Small intestine (tissue), 7 donors: ENCODE measurements around the gene ATP5F1E. TPM values are rescaled to one million over a fixed set of nuclear protein-coding genes. Genes with fewer than 3 reads are reported as not detected.
"Not testable (repeated sequence)": the region's sequence is repeated elsewhere in the genome, so short reads cannot be mapped to it uniquely, and the experiment has no call there.

ENCODE experiments used
- DNase-seq, 2 donors: peaks; one replicate each; pipeline versions ENCODE4 v3.0.0 to v3.0.0-alpha.2; 2013
- FAIRE-seq: peaks from 2 replicates; lab custom pipeline; 2012; peaks lifted over from hg19 to GRCh38; lab: Jason Lieb, UNC
- H3K27ac ChIP-seq, 3 donors: one replicate each; pipeline ENCODE4 v1.5.1; 2013; ENCODE audit warnings: low read length in 2 of 3, mild to moderate bottlenecking in 2 of 3, control low read depth in 1 of 3, inconsistent platforms in 1 of 3, low read depth in 1 of 3, moderate library complexity in 1 of 3
- H3K27me3 ChIP-seq, 3 donors: one replicate each; pipeline ENCODE4 v1.6.1; 2013; ENCODE audit warnings: low read length in 3 of 3, inconsistent platforms in 1 of 3; ENCODE audit not compliant: control insufficient read depth in 3 of 3, insufficient read depth in 3 of 3
- H3K36me3 ChIP-seq, 3 donors: one replicate each; pipeline ENCODE4 v1.6.1; 2013; ENCODE audit warnings: low read length in 3 of 3, inconsistent platforms in 1 of 3, low read depth in 1 of 3, mild to moderate bottlenecking in 1 of 3, moderate library complexity in 1 of 3; ENCODE audit not compliant: control insufficient read depth in 3 of 3, insufficient read depth in 2 of 3
- H3K4me1 ChIP-seq, 3 donors: one replicate each; pipeline ENCODE4 v1.6.1; 2013; ENCODE audit warnings: low read length in 2 of 3, inconsistent platforms in 1 of 3, low read depth in 1 of 3, mild to moderate bottlenecking in 1 of 3, moderate library complexity in 1 of 3; ENCODE audit not compliant: control insufficient read depth in 3 of 3, insufficient read depth in 2 of 3
- H3K4me3 ChIP-seq, 3 donors: one replicate each; pipeline ENCODE4 v1.5.1; 2013; ENCODE audit warnings: low read length in 3 of 3, control low read depth in 1 of 3, inconsistent platforms in 1 of 3, low read depth in 1 of 3, mild to moderate bottlenecking in 1 of 3, moderate library complexity in 1 of 3
- H3K9me3 ChIP-seq, 2 donors: one replicate each; pipeline ENCODE4 v1.6.1; 2013; ENCODE audit warnings: low read depth in 1 of 2, low read length in 1 of 2; ENCODE audit not compliant: control insufficient read depth in 2 of 2, insufficient read depth in 1 of 2
- WGBS, 3 donors: extraction: QIAGEN DNeasy Blood & Tissue Kit; methylation state at CpG; one replicate each; pipeline ENCODE4 v1.1.7; 2013; 5-methylcytosine and 5-hydroxymethylcytosine counted together
- polyA plus RNA-seq, 4 donors: library from polyadenylated mRNA; stranded (reverse) in 3 of 4; unstranded in 1 of 4; fragments of 200-250 nt in 3 of 4; fragments of 120-200 nt in 1 of 4; gene quantifications; one replicate each; pipeline versions ENCODE4 v1.2.1 to v1.2.3, GENCODE V29; 2013
- donor health status: healthy with polysubstance abuse.
- donor health status: control.
- donor health status: control.
- donor health status: Bipolar disorder and iron deficiency.
- donor health status: healthy.

Gene ATP5F1E
- polyA plus RNA-seq, 4 donors, result 49.6 to 87.5 (median 69.8) TPM

- FAIRE-seq (no peak), DNase-seq (peak in 1 of 2 donors; percentile 79)
- H3K27me3 ChIP-seq, result no peaks in the 10 kb centered on the region
- no peaks in the 10 kb centered on the region for H3K9me3 ChIP-seq
- WGBS, 3 donors, result 0 to 2% (median 1%) methylated on average over 38 to 50 of the region's 50 CpGs
- H3K27ac ChIP-seq, result peak within 1 kb of the TSS; percentile 85 to 98 (median 94)
- H3K4me3 ChIP-seq, result peak within 1 kb of the TSS; percentile 75 to 97 (median 94)
- H3K4me1 ChIP-seq, result peaks cover 6 to 26% (median 18%) of the 10 kb centered on the region in 3 donors
- peaks cover 2 to 10% (median 4%) of the 10 kb centered on the region in 3 donors for H3K36me3 ChIP-seq
Measured at GRCh38 chr20:59042151-59042795, 10.1 kb upstream of the ATP5F1E start, which contains the start of gene PRELID3B. TSS of gene PRELID3B (minus strand) at chr20:59042786. CDS start at chr20:59042730, 56 bp downstream.

- 17 to 72% (median 34%) methylated on average over 16 of the region's 16 CpGs for WGBS, 3 donors
- not testable (repeated sequence) for H3K27me3 ChIP-seq, H3K9me3 ChIP-seq, DNase-seq, FAIRE-seq
- H3K4me3 ChIP-seq, result peak overlapping the region in 2 of 3 donors; percentile 75 to 97
- H3K27ac ChIP-seq, result peak overlapping the region; percentile 85 to 98 (median 94)
- peaks cover 2 to 11% (median 5%) of the 10 kb centered on the region in 3 donors for H3K36me3 ChIP-seq
- peaks cover 6 to 24% (median 18%) of the 10 kb centered on the region in 3 donors for H3K4me1 ChIP-seq
Measured at GRCh38 chr20:59041487-59041886, 9.4 kb upstream of the ATP5F1E start.

DNA sequence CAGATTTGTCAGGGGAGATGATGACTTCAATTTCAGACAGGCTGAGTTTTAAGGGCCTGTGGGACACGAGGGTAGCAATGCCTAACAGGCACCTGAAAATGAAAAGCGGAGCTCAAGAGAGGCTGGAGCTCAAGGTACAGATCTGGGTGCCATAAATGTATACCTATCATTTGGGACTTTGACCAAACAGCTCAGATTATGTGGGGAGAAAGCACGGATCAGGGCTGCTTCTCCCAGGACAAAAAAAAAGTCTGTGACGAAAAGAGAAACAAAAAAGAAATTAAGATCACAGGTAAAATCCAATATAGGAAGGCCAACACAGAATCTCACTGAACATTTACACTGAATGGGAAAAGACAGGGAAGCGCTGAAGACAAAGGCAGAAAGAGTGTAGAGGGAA lies 8.5 kb upstream of the ATP5F1E start:
- Histone ChIP-seq H3K27me3 (no peaks in the 10 kb centered on the region), H3K36me3 (peaks cover 4 to 14% (median 9%) of the 10 kb centered on the region in 3 donors), H3K9me3 (no peaks in the 10 kb centered on the region), H3K27ac (peak overlapping the region; percentile 76 to 98 (median 94)), H3K4me3 (peak overlapping the region in 2 of 3 donors; percentile 29 to 97), H3K4me1 (peaks cover 6 to 24% (median 14%) of the 10 kb centered on the region in 3 donors)
- WGBS, 3 donors, result 22 to 63% (median 30%) methylated on average over 5 of the region's 5 CpGs
- DNase-seq, result peak; percentile 85 to 93
- FAIRE-seq, result no peak

GRCh38 chr20:59039233-59039632 lies 7.1 kb upstream of the ATP5F1E start:
- Histone ChIP-seq H3K9me3 (no peaks in the 10 kb centered on the region), H3K4me3 (peak overlapping the region in 1 of 3 donors; percentile 97), H3K27ac (no peak overlapping the region), H3K36me3 (peaks cover 11 to 18% (median 13%) of the 10 kb centered on the region in 3 donors), H3K27me3 (no peaks in the 10 kb centered on the region), H3K4me1 (peaks cover 6 to 24% (median 11%) of the 10 kb centered on the region in 3 donors)
- 18 to 48% (median 20%) methylated on average over 1 of the region's 1 CpG for WGBS, 3 donors
- FAIRE-seq, result no peak
- DNase-seq, result no peak

GRCh38 chr20:59037386-59037785 lies 5.3 kb upstream of the ATP5F1E start:
- Histone ChIP-seq H3K9me3 (no peaks in the 10 kb centered on the region), H3K4me1 (peaks cover 4 to 18% (median 6%) of the 10 kb centered on the region in 3 donors), H3K27me3 (no peaks in the 10 kb centered on the region), H3K27ac (no peak overlapping the region), H3K36me3 (peaks cover 11 to 18% (median 13%) of the 10 kb centered on the region in 3 donors), H3K4me3 (no peak overlapping the region)
- DNase-seq, result no peak
- no peak for FAIRE-seq
- WGBS, 3 donors, result 89 to 94% (median 89%) methylated on average over 12 of the region's 12 CpGs

GRCh38 chr20:59035381-59035780 lies 3.2 kb upstream of the ATP5F1E start:
- Histone ChIP-seq H3K27ac (no peak overlapping the region), H3K4me3 (no peak overlapping the region), H3K4me1 (peaks cover 4 to 9% (median 8%) of the 10 kb centered on the region in 3 donors), H3K36me3 (peaks cover 11 to 18% (median 13%) of the 10 kb centered on the region in 3 donors), H3K9me3 (no peaks in the 10 kb centered on the region), H3K27me3 (no peaks in the 10 kb centered on the region)
- DNase-seq, result no peak
- no peak for FAIRE-seq
- 90 to 96% (median 95%) methylated on average over 3 of the region's 3 CpGs for WGBS, 3 donors

DNA sequence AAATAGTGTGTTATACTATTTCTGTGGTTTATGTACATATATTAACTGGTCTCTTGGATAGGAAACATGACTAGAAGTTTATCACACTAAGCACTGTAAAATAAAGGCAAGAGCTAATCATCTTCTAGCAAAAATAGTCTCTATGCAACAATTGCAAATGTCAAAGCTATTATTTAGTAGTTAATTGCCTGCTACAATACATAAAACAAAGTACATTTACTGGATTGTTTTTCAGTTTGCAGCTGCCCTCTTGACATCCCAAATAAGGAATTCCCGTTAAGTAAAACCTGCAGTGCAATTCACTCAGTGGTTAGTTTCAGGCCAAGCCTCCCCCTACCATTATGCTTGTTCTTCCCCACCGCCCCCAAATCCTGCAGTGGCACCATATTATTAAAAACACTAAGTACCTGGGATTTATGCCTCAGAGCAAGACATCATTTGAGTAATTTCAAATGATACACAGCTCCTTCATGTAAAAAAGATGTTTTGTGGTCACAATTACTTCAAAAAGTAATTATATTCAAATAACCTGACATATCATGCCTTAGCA lies 1.6 kb upstream of the ATP5F1E start:
- no peak overlapping the region for H3K27ac ChIP-seq
- 64 to 77% (median 72%) methylated on average over 2 of the region's 2 CpGs for WGBS, 3 donors
- H3K27me3 ChIP-seq, result no peaks in the 10 kb centered on the region
- DNase-seq, result no peak
- no peak for FAIRE-seq
- H3K36me3 ChIP-seq, result peaks cover 15 to 21% (median 16%) of the 10 kb centered on the region in 3 donors
- H3K9me3 ChIP-seq, result no peaks in the 10 kb centered on the region
- no peak overlapping the region for H3K4me3 ChIP-seq
- peaks cover 4 to 12% (median 4%) of the 10 kb centered on the region in 3 donors for H3K4me1 ChIP-seq

GRCh38 chr20:59033093-59033492 lies 958 bp upstream of the ATP5F1E start:
- H3K4me3 ChIP-seq, result no peak overlapping the region
- H3K4me1 ChIP-seq, result peaks cover 4 to 12% (median 5%) of the 10 kb centered on the region in 3 donors
- DNase-seq (no peak), FAIRE-seq (no peak)
- 99 to 100% (median 100%) methylated on average over 1 of the region's 1 CpG for WGBS, 3 donors
- H3K27ac ChIP-seq, result peak overlapping the region in 2 of 3 donors; percentile 85 to 96
- no peaks in the 10 kb centered on the region for H3K9me3 ChIP-seq
- H3K36me3 ChIP-seq, result peaks cover 15 to 19% (median 16%) of the 10 kb centered on the region in 3 donors
- H3K27me3 ChIP-seq, result no peaks in the 10 kb centered on the region
